Ishikawa (cell line): ENCODE measurements around the gene SLC25A5.

ENCODE experiments used
- CEBPB ChIP-seq: IDR thresholded peaks from 2 replicates; pipeline ENCODE4 v1.6.1; 2012
- CREB1 ChIP-seq: IDR thresholded peaks from 2 replicates; pipeline ENCODE4 v1.6.1; 2012; ENCODE audit warnings: low read depth
- EGR1 ChIP-seq: IDR thresholded peaks from 2 replicates; pipeline ENCODE4 v1.6.1; 2012
- EP300 ChIP-seq: IDR thresholded peaks from 2 replicates; pipeline ENCODE4 v1.6.1; 2012; ENCODE audit warnings: borderline replicate concordance
- FOXM1 ChIP-seq: IDR thresholded peaks from 2 replicates; pipeline ENCODE4 v1.6.1; 2012; ENCODE audit warnings: low read depth, borderline replicate concordance
- NFIC ChIP-seq: IDR thresholded peaks from 2 replicates; pipeline ENCODE4 v1.6.1; 2012
- RAD21 ChIP-seq: IDR thresholded peaks from 2 replicates; pipeline ENCODE4 v1.6.1; 2012; ENCODE audit warnings: low read depth
- TAF1 ChIP-seq: IDR thresholded peaks from 2 replicates; pipeline ENCODE4 v1.6.1; 2012; ENCODE audit warnings: low read depth, mild to moderate bottlenecking
- TCF12 ChIP-seq: IDR thresholded peaks from 2 replicates; pipeline ENCODE4 v1.6.1; 2012; ENCODE audit warnings: low read depth
- TEAD4 ChIP-seq: IDR thresholded peaks from 2 replicates; pipeline ENCODE4 v1.6.1; 2012
- YY1 ChIP-seq: IDR thresholded peaks from 2 replicates; pipeline ENCODE4 v1.6.1; 2012; ENCODE audit warnings: low read depth
- ZBTB7A ChIP-seq: IDR thresholded peaks from 2 replicates; pipeline ENCODE4 v1.6.1; 2012; ENCODE audit warnings: low read depth
- TF ChIP-seq, protein P1 (sequence below): IDR thresholded peaks from 2 replicates; pipeline ENCODE4 v1.6.1; 2012
- TF ChIP-seq, protein P2 (sequence below): IDR thresholded peaks from 2 replicates; pipeline ENCODE4 v1.6.1; 2012
- TF ChIP-seq, protein P3 (sequence below): IDR thresholded peaks from 2 replicates; pipeline ENCODE4 v1.6.1; 2012; ENCODE audit warnings: low read depth, mild to moderate bottlenecking

The SLC25A5 gene

DNA sequence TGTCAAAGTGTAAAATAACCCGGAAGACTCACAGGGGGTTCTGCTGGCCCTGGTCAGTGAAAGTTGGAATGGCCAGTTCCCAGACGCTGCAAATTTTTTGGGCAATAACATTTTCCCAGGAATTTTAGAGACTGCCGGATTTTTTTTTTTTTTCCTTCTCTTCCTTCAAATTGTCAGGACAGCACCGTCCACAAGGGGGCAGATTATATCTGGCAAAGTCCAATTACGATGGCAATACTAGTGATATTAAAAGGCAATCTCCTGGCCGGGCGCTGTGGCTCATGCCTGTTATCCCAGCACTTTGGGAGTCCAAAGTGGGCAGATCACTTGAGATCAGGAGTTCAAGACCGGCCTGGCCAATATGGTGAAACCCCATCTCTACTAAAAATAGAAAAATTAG is 20.5 kb downstream of the SLC25A5 start:
- TF ChIP-seq, protein P1, sequence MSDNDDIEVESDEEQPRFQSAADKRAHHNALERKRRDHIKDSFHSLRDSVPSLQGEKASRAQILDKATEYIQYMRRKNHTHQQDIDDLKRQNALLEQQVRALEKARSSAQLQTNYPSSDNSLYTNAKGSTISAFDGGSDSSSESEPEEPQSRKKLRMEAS, result no peak
- TF ChIP-seq RAD21, result peak; percentile 64
- TF ChIP-seq CEBPB, result no peak

DNA sequence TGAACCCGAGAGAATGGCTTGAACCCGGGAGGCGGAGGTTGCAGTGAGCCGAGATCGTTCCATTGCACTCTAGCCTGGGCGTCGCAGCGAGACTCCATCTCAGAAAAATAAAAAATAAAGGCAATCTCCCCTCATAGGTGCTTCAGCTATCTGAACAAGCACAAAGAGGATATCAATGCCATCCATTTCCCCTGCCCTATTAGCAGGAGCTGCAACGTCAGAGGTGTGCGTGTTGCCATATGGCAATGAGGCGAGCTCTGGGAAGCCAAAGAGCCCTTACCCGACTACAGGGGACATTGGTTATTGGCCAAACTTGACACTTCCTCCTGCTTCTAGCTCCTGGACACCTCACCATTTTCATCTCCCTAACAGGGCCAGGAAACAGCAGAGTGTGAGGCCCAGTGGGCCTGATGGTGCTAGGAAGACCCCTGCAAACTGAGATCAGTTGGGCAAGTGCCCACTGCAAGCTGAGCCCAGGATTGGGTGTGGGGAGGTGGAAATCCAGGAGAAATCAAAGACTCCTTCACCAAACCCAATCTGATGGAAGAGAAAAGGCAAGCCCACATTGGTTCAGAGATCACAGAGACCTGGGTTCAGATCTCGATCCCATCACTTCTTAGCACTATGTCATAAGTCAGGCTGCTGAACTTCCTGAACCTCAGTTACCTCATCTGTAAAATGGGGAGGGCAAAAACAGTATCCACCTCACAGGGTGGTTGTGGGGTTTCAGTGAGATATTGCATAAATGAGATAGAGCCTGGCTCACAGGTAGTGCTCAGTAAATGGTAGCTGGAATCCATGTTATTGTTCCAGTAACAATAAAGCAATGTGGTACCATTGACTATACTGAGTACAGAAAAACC is 21.2 kb downstream of the SLC25A5 start:
- TF ChIP-seq CEBPB (no peak), CREB1 (no peak), ZBTB7A (no peak), YY1 (no peak), EGR1 (no peak), RAD21 (no peak), FOXM1 (no peak), EP300 (no peak), TAF1 (no peak), NFIC (no peak), TEAD4 (no peak), TCF12 (no peak)
- TF ChIP-seq, protein P1, result no peak
- TF ChIP-seq, protein P2, sequence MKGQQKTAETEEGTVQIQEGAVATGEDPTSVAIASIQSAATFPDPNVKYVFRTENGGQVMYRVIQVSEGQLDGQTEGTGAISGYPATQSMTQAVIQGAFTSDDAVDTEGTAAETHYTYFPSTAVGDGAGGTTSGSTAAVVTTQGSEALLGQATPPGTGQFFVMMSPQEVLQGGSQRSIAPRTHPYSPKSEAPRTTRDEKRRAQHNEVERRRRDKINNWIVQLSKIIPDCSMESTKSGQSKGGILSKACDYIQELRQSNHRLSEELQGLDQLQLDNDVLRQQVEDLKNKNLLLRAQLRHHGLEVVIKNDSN, result no peak
- TF ChIP-seq, protein P3, sequence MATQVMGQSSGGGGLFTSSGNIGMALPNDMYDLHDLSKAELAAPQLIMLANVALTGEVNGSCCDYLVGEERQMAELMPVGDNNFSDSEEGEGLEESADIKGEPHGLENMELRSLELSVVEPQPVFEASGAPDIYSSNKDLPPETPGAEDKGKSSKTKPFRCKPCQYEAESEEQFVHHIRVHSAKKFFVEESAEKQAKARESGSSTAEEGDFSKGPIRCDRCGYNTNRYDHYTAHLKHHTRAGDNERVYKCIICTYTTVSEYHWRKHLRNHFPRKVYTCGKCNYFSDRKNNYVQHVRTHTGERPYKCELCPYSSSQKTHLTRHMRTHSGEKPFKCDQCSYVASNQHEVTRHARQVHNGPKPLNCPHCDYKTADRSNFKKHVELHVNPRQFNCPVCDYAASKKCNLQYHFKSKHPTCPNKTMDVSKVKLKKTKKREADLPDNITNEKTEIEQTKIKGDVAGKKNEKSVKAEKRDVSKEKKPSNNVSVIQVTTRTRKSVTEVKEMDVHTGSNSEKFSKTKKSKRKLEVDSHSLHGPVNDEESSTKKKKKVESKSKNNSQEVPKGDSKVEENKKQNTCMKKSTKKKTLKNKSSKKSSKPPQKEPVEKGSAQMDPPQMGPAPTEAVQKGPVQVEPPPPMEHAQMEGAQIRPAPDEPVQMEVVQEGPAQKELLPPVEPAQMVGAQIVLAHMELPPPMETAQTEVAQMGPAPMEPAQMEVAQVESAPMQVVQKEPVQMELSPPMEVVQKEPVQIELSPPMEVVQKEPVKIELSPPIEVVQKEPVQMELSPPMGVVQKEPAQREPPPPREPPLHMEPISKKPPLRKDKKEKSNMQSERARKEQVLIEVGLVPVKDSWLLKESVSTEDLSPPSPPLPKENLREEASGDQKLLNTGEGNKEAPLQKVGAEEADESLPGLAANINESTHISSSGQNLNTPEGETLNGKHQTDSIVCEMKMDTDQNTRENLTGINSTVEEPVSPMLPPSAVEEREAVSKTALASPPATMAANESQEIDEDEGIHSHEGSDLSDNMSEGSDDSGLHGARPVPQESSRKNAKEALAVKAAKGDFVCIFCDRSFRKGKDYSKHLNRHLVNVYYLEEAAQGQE, result no peak

DNA sequence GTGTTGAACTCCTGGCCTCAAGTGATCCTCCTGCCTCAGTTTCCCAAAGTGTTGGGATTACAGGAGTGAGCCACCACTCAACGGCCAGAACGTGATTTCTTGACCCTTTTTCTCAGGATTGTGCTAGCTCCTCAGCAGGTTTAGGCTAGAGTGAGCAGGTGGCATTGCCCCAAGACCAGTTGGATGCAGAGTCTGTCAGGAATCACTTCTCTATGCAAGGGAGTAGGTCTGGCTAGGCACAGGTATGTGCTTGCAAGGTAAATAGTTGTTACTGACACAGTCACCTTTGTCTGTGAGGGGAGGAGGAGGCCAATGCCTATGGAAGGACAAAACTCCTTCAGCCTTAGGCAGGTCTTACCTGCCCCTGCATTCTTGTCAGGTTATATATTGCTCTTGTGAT is 24.2 kb downstream of the SLC25A5 start:
- TF ChIP-seq CEBPB, result no peak
- no peak for TF ChIP-seq RAD21
- TF ChIP-seq, protein P3, result no peak
- TF ChIP-seq TCF12, result no peak
- TF ChIP-seq, protein P2, result no peak
- no peak for TF ChIP-seq CREB1
- TF ChIP-seq TAF1, result no peak
- no peak for TF ChIP-seq NFIC
- TF ChIP-seq FOXM1, result no peak
- no peak for TF ChIP-seq YY1
- no peak for TF ChIP-seq TEAD4
- no peak for TF ChIP-seq EP300
- TF ChIP-seq EGR1, result no peak
- TF ChIP-seq ZBTB7A, result no peak
- TF ChIP-seq, protein P1, result no peak

DNA sequence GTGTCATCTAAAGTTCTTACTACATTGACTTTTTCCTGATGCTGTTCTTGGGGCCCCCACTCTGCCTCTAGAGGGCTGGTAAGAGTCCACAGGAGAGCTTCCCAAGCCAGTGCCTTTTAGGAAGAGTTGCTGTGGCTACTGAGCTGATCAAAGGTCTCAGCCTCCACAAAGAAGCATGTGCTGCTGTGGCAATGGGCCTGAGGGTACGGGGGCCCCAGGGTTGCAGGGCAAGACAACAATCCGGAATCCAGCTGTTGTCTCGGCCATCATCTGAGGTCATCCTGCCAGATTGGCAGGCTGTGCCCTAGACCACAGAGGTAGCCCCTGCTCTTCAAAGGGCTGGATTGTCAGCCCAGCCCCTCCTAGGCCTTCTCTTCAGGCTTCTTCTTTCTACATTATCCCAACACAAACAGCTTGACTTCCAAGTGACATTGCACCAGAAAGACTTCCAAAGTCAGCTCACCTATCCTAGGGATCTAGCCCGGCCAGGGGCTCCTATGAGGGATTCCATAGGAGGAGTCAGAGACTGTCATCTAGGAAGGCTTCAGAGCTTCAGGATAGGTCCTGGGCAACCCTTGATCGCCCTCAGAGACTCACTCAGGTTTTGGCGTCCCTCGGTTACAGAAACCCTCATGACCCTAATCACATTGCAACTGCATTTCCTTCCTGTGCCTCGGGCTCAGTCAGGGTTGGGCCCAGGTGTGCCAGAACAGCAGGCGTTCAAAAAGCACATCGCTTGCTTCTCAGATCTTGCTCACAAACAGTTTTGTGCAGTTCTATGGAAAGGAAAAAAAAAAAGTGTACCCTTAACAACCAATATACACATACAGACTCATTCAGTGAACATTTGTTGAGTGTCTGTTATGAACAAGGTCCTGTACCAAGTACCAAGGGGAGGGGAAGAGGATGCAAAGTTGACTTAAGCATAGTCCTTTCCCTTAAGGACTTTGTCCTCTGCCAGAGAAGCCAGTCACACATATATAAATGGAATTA is 27.8 kb downstream of the SLC25A5 start:
- TF ChIP-seq EGR1 (no peak), CREB1 (no peak), ZBTB7A (no peak), YY1 (no peak), FOXM1 (no peak)
- TF ChIP-seq, protein P2, result no peak
- TF ChIP-seq, protein P3, result no peak
- TF ChIP-seq, protein P1, result no peak
